Limb (tissue), 2 donors: Measurements from ENCODE around the gene FBXO41.
A peak's percentile ranks its signal among the peaks of the same experiment; 100 is the strongest.

ENCODE experiments used
- DNase-seq, 2 donors: peaks; one replicate each; pipeline ENCODE4 v3.0.0-alpha.2; 2016; ENCODE audit errors: extremely low spot score in 2 of 2

Gene FBXO41

DNA sequence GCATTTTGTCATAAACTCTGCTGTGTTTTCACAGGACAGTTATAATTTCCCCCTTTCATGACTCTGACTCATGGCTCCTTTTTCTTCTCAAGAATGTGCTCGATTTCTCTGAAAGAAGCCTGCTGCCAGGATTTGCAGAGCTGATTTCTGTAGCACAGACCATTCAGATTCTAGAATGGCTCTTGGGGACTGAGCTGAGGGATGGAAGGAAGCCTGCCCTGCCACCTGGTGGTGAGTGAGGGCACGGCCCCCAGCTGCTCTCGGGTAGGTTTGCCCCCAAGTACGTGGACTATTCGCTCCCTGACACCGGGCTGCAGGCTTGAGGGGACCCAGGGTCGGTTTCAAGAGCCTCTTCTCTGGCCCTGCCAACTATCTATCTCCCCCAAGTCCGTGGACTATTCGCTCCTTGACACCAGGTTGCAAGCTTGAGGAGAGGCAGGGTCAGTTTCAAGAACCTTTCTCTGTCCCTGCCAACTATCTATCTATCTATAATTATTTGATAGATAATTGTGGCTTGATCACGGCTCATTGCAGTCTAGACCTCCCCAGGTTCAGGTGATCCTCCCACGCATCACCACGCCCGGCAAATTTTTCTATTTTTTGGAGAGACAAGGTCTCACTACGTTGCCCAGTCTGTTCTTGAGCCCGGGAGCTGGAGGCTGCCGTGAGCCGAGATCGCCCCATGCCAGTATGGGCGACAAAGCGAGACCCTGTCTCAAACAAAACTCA, 71.7 kb downstream of the FBXO41 start:
- peak; percentile 41 to 76 for DNase-seq

DNA sequence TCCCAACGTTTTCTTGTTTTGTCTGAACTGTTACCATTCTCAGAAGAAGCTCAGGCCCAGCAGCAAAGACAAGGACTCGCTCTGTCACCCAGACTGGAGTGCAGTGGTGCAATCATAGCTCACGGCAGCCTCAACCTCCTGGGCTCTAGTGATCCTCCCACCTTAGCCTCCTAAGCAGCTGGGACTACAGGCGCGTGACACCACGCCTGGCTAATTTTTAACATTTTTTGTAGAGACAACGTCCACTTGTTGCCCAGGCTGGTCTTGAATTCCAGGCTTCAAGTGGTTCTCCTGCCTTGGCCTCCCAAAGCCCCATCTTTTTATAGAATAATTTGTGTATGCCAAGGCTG, 72.2 kb downstream of the FBXO41 start:
- no peak for DNase-seq

- no peak for DNase-seq
Observed at GRCh38 chr2:73210696-73211095, 73.6 kb downstream of the FBXO41 start.

DNA sequence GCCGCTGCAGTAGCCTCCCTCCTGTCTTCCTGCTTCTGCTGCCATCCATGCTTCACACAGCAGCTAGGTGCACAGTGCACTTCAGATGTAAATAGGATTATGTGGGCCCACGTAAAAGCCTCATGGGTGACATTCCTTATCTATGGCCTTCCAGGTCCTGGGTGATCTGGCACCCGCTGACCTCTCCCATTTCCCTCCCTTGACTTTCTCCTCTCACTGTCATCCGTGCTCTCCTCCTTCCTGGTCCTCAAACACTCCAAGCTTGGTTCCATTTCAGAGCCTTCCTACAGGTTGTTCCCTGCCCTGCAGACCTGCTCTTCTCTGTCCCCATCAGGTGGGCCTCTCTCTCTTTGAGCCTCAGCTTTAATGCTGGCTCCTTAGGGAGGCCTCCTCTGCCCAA, 74.3 kb downstream of the FBXO41 start:
- DNase-seq = no peak

GRCh38 chr2:73208258-73208657, 76.0 kb downstream of the FBXO41 start:
- DNase-seq = no peak

- DNase-seq = no peak
Observed at GRCh38 chr2:73205611-73206010, 78.7 kb downstream of the FBXO41 start.
